ENCODE measurements around the gene VSX1.

VSX1 gene

DNA sequence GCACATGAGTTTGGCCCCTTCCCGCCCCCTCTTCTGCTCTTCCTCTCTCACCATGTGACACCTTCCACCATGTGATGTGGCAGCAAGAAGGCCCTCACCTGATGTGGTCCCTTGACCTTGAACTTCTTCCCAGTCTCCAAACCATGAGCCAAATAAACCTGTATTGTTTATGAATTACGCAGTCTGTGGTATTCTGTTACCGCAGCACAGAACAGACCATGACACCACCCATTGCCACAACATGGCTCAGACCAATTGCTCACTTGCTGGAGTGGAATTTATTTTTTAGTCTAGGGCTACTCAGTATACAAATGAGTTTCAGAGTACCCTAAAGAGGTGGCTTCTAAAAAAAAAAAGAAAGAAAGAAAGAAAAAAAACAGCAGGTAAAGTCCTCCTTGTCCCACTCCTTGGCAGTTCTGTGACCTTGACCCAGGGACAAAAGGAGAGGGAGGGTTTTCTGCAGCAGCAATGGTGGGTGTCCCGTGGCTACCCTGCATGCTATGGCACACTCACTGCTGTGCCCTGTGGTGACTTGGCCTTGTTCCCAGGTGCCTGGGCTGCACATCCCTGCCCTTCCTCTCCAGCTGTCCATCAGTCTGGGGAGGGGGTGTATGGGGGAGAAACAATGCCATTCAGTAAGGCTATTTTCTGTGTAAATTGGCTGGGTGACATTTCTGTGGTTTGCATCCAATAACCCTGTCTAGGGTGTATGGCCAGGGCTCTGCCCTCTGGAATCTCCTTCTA, 5.4 kb upstream of the VSX1 start:
- TF ChIP-seq, protein P1, sequence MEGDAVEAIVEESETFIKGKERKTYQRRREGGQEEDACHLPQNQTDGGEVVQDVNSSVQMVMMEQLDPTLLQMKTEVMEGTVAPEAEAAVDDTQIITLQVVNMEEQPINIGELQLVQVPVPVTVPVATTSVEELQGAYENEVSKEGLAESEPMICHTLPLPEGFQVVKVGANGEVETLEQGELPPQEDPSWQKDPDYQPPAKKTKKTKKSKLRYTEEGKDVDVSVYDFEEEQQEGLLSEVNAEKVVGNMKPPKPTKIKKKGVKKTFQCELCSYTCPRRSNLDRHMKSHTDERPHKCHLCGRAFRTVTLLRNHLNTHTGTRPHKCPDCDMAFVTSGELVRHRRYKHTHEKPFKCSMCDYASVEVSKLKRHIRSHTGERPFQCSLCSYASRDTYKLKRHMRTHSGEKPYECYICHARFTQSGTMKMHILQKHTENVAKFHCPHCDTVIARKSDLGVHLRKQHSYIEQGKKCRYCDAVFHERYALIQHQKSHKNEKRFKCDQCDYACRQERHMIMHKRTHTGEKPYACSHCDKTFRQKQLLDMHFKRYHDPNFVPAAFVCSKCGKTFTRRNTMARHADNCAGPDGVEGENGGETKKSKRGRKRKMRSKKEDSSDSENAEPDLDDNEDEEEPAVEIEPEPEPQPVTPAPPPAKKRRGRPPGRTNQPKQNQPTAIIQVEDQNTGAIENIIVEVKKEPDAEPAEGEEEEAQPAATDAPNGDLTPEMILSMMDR (IDR thresholded peaks at IDR 0.05; ENCODE audit: low read depth, low read length) = no peak
- TF ChIP-seq, protein P2, sequence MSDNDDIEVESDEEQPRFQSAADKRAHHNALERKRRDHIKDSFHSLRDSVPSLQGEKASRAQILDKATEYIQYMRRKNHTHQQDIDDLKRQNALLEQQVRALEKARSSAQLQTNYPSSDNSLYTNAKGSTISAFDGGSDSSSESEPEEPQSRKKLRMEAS (IDR thresholded peaks at IDR 0.05; ENCODE audit: low read depth, low read length) = no peak
- TF ChIP-seq MYC (IDR thresholded peaks at IDR 0.05; ENCODE audit: low read depth, low read length) (no peak), POLR2A (IDR thresholded peaks at IDR 0.05; ENCODE audit: extremely low read depth, insufficient read length) (no peak)
- H3K4me3 ChIP-seq (ENCODE audit: low read depth, low read length) = no peak overlapping the region
- DNase-seq (ENCODE audit: low read depth) = no peak

DNA sequence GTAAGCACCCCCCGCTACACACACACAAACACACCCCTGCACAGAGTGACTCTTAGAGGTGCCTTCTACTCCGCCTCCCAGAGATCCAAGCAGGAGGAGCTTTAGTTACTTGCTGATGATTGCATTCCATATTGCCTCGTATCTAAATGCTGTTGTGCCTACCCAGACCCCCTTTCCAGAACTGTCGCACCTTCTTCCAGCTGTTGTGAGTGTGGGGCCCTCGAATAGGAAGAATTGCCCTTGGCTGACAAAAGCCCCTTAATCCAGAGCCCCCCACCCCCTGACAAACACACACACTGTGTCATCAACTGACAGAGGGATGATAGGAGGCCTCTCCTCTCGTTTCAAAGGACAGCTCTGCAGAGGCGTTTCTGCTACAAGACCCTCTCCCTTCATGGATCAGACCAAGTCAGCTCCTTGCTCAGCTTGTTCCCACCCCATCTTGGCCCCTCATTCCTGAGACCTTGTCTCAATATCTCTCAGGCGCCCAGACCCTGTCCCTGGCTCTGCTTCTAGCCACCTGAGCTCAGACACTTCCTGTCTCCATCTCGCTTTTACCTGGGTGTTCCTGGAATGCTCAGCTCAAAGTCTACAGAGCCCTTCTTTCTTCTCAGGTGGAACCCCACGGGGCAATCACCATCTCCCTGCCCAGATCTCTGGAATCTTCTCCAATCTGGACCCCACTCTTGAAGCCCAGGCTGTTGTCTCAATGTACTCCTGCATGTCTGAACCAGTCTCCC, 4.0 kb upstream of the VSX1 start:
- TF ChIP-seq MYC (IDR thresholded peaks at IDR 0.05; ENCODE audit: low read depth, low read length) (no peak), POLR2A (IDR thresholded peaks at IDR 0.05; ENCODE audit: extremely low read depth, insufficient read length) (no peak)
- TF ChIP-seq, protein P2 (IDR thresholded peaks at IDR 0.05; ENCODE audit: low read depth, low read length) = no peak
- TF ChIP-seq, protein P1 (IDR thresholded peaks at IDR 0.05; ENCODE audit: low read depth, low read length) = no peak
- no peak overlapping the region for H3K4me3 ChIP-seq (ENCODE audit: low read depth, low read length)
- no peak for DNase-seq (ENCODE audit: low read depth)

DNA sequence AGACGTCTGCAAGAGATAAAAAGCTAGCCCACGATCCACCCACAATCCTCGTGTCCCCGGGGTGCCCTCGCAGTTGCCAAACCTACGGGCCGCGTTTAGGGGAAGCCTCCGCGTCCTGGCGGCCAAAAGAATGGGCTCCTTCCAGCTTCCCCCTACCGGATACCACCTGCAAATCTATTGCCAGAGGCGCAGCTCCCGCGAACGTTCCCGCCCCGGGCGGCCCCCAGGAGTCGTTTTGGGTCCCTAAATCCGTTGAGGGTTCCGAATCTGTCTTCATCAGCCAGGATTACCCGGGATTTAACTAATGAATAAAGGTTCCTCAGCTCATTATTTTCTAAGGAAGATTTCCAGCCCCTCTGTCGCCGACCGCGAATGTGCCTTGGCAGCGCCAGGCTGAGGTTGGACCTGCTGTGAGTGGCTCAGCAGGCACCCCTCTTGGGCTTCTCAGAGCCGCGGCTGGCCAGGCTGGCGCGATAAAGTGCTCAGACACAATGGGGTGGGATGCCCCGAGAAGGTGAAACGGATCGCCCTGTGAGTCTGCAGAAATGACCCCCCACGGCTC, 2.8 kb upstream of the VSX1 start:
- no peak for DNase-seq (ENCODE audit: low read depth)
- TF ChIP-seq, protein P1 (IDR thresholded peaks at IDR 0.05; ENCODE audit: low read depth, low read length) = no peak
- TF ChIP-seq POLR2A (IDR thresholded peaks at IDR 0.05; ENCODE audit: extremely low read depth, insufficient read length) = no peak
- no peak overlapping the region for H3K4me3 ChIP-seq (ENCODE audit: low read depth, low read length)

DNA sequence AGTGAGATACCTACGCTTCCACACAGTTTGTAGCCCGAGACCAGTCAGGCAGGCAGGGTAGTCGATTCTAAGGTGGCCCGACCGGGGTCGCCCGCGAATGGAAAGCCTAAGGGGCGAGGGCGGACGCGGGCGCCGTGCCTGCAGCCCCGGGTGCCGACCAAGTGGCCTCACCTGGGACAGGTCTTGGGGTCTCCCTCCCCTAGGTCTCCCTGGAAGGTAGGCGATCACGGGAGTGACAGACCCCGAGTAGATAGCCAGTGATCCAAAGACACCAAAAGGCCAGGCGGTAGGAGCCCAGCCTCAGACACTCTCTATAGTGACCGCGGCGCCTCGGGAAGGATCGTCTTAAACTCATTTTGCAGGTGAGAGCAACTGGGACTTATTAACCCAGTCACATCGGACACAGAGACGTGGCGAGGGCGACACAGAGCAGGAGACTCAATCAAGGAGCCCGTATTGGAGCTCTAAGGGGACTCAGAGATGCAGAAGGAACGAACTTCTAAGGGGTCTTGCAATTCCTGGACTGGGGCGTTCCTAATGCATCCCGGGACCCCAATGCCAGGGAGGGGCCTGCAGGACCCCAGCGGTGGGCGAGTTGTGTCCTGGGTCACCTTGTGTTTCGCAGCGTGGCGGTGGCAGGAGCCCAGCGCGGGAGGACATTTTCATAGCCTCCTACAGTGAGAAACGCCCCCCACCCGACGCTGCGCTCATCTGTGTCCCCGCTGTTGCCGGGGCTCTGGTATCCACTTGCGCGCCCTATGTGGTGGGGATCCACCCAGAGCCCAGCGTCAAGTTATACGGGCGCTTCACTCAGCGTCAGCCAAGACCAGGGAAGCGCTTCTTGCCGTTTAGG, 2.1 kb upstream of the VSX1 start:
- H3K4me3 ChIP-seq (ENCODE audit: low read depth, low read length) = no peak overlapping the region
- DNase-seq (ENCODE audit: low read depth) = no peak
- TF ChIP-seq, protein P1 (IDR thresholded peaks at IDR 0.05; ENCODE audit: low read depth, low read length) = no peak
- TF ChIP-seq MYC (IDR thresholded peaks at IDR 0.05; ENCODE audit: low read depth, low read length) (no peak), POLR2A (IDR thresholded peaks at IDR 0.05; ENCODE audit: extremely low read depth, insufficient read length) (no peak)
- TF ChIP-seq, protein P2 (IDR thresholded peaks at IDR 0.05; ENCODE audit: low read depth, low read length) = no peak

DNA sequence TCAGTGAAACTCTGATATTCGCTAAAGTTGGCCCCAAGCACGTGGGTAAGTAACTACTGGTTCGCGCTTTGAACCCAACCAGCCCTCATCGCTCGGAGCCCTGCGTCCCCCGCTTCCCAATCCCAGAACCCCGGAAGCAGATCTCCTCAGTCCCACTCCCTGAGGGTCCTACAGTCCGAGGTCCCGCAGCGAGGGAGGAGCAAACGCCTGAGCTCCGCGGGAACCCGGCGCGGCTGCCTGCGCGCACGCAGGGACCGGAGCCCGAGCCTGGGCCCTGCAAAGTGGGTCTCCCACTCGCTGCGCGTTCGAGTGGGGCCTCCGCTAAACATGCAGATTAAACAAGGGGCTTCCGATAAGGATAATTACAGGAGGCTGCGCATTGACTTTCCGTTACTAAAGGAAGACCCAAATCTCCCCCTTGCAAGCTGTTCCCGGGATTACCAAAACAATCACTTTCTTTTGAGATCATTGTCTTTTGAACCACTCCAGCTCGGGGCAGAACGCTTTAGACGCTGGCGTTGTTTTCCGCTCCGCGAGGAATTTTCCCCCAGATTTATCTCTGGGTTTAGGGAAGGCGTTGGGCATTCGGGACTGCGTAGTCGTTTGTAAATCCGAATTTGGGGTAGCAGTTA, 1.3 kb upstream of the VSX1 start:
- DNase-seq (ENCODE audit: low read depth) = no peak
- no peak for TF ChIP-seq MYC (IDR thresholded peaks at IDR 0.05; ENCODE audit: low read depth, low read length)
- TF ChIP-seq, protein P2 (IDR thresholded peaks at IDR 0.05; ENCODE audit: low read depth, low read length) = no peak
- TF ChIP-seq, protein P1 (IDR thresholded peaks at IDR 0.05; ENCODE audit: low read depth, low read length) = no peak
- TF ChIP-seq POLR2A (IDR thresholded peaks at IDR 0.05; ENCODE audit: extremely low read depth, insufficient read length) = no peak
- no peak overlapping the region for H3K4me3 ChIP-seq (ENCODE audit: low read depth, low read length)

Data from NB4 (cell line).